ENCODE results near the gene STYXL2.

DNA sequence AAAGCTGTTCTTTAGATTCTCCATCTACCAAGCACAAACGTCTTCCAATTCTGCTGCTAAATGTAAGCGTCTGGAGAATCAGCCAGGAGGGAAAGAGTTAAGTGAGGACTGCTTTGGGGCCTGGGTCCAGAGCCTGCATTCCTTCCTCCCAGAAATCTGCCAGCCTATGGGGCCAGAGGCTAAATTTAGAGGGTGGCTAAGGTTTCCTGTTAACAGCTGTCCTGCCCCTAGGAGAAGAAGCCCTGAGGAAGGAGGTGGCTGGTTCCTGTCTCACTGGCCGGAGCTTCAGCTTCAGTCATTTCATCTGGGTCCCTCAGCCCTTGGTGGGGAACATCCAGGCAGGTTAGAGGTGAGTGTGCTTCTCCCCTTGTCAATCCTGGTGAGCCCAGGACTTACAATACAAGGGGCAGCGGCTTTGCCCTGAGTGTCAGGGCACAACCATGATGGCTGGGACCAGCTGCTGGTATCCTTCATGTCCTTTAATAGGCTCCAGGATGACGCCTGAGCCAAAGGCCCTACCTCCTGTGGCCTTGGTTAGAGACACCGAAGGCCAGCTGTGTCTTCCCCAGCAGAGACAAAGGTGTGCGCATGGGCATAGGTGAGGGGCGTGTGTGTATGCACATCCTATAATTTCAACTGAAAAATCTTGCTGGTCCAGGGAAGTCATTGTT is at the start of gene STYXL2:
- TF ChIP-seq EP300 (IDR thresholded peaks at IDR 0.05; ENCODE audit: borderline replicate concordance), result no peak
- TF ChIP-seq, protein P1, sequence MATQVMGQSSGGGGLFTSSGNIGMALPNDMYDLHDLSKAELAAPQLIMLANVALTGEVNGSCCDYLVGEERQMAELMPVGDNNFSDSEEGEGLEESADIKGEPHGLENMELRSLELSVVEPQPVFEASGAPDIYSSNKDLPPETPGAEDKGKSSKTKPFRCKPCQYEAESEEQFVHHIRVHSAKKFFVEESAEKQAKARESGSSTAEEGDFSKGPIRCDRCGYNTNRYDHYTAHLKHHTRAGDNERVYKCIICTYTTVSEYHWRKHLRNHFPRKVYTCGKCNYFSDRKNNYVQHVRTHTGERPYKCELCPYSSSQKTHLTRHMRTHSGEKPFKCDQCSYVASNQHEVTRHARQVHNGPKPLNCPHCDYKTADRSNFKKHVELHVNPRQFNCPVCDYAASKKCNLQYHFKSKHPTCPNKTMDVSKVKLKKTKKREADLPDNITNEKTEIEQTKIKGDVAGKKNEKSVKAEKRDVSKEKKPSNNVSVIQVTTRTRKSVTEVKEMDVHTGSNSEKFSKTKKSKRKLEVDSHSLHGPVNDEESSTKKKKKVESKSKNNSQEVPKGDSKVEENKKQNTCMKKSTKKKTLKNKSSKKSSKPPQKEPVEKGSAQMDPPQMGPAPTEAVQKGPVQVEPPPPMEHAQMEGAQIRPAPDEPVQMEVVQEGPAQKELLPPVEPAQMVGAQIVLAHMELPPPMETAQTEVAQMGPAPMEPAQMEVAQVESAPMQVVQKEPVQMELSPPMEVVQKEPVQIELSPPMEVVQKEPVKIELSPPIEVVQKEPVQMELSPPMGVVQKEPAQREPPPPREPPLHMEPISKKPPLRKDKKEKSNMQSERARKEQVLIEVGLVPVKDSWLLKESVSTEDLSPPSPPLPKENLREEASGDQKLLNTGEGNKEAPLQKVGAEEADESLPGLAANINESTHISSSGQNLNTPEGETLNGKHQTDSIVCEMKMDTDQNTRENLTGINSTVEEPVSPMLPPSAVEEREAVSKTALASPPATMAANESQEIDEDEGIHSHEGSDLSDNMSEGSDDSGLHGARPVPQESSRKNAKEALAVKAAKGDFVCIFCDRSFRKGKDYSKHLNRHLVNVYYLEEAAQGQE (IDR thresholded peaks at IDR 0.05; ENCODE audit: low read depth), result no peak
